HG02885 (cell line): Measurements from ENCODE around the gene B9D1.

Source experiments
- ATAC-seq: cut with Tn5 transposase; IDR thresholded peaks from one replicate; pipeline ENCODE4 v1.9.1; 2021; ENCODE audit warnings: mild to moderate bottlenecking; ENCODE audit not compliant: unreplicated experiment, poor library complexity

The B9D1 gene

DNA sequence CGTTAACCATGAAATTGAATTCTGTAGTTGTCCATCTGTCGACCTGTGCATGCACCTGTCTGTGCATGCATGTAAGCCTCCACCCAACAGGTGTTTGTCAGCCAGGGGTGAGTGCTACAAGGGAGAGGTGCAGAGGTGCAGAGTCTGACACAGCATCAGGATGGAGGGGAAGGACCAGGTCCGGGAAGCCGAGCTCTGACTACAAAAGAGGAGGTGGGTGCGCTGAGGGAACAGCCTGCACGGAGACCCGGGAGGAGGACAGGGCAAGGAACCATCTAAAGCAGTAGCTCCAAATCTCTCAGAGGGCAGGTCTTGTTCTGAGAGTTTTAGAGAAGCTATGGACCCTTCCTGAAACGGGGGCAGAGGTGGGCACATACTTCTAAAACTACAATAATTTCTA lies 54.1 kb downstream of the B9D1 start:
- no peak for ATAC-seq

DNA sequence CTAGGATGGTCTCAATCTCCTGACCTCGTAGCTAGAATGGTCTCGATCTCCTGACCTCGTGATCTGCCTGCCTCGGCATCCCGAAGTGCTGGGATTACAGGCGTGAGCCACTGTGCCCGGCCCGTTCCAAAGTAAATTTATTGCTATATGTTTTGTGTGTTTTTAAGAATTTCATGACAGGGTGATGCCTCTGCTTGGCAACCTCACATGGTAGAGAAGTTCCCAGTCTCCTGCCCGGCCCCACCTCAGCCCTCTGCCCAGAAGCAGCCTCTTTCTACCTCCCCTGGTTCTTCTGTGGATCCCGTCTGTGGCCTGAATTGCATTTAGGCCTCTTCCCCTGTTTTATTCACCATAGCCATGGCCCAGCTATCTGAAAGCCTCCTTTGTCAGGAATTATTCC lies 55.0 kb downstream of the B9D1 start:
- no peak for ATAC-seq

DNA sequence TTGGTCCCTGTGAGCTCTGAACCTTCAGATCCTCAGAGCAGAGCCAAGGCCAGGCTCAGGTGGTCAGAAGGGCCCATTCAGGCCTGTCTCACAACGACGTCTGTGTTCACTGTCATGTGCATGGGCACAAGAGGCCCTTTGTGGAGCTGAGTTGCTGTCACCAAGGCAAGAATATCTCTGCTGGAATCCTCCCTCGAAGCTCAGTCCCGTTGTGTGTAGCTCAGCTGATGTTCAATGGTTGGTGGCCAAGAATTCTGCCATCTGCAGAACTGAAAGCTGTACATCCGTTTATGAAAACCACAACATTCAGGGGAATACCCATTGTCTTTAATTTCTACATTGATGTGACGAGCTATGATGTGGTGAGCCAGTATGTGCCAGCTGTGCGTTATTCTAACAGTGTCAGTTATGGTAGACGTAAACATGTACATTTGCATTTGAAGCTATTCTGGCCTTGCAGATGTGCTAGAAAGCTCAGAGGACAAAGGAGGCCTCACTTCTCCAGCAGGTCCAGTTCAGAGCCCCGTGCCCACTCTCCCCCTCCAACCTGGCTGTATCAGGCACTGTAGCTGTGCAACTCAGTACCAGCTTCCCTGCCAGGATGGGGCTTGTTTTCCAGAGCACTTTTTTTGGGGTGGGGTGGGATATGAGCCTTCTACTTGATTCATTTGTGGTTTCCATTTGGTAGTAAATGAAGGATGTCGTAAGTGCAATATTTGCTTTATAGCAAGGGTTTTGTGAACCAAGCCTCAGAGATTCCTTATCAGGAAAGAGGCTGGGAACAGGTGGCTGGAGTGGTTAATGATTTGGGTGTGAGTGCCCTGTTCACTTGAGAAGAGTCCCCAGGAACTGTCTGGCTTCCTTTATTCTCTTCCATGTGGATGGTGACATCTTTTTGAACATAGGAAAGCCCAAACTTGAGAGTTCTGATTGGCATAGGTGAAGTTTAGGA lies 56.1 kb downstream of the B9D1 start:
- ATAC-seq = peak; percentile 84

DNA sequence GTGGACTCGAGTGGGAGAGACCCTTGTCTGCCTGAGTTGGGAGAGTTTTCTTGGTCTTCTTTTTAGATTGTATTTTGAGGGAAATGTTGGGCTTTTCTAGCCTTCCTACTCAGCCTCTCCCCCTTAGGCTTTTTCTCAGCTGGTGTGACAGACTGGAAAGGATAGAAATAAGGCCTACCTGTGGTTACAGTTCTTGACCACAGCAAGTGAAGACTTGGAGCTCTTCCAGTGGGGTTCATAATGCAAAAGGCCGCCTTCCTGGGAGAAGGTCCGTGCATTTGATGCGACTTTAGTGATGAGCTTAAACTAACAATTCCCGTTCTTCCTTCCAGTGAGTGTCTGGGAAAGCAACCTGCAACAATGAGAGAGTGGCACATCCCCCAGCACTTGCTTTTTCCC lies 56.8 kb downstream of the B9D1 start:
- no peak for ATAC-seq

DNA sequence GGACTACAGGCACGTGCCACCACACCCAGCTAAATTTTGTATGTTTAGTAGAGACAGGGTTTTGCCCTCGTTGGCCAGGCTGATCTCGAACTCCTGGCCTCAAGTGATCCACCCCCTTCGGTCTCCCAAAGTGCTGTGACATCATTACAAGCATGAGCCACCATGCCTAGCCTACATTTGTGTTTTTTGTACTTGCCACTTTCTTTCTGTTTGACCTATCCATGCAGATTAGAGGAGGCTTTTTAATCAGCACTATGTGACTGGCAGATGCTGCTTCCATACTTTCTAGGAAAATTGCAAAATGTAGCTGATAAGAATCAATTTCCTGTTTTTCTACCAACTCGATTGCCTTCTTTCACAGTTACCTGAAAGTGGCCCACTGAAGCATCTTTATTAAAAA lies 57.3 kb downstream of the B9D1 start:
- no peak for ATAC-seq

DNA sequence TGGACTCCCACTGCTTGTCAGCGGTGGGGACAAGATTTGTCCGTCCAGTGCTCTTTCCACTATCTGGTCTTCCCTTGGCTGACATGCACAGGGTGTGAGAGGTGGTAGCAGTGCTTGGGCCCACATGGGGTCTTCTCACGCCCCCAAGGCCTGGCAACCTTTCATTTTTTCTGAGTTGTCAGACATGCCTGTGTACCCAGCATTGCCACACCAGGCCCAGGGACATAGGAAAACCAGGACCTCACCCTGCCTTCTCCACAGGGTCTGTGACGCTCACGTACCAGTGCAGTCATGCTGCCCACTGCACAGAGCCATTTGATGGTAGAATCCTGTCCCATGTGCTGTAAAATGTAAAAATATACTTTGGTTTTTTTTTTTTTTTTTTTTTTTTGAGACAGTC lies 57.8 kb downstream of the B9D1 start:
- no peak for ATAC-seq

DNA sequence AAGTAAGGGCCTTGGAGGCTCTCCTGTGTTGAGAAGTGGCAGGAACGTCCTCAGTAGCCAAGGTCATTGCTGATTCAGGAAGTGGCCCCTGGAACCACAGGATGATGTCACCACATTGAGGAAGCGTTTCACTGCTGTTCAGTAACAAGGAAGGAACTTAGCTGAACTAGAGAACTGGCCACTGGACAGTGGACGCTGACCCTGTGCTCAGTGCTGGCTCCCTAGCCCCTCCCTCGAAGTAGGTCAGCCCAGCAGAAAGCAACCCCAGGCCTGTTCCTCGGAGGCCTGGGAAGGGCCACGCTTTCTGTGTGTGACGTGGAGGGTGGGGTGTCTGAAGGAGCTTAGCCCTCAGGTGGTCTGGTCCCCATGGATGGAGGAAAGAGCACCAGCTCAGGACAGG lies 58.3 kb downstream of the B9D1 start:
- no peak for ATAC-seq

DNA sequence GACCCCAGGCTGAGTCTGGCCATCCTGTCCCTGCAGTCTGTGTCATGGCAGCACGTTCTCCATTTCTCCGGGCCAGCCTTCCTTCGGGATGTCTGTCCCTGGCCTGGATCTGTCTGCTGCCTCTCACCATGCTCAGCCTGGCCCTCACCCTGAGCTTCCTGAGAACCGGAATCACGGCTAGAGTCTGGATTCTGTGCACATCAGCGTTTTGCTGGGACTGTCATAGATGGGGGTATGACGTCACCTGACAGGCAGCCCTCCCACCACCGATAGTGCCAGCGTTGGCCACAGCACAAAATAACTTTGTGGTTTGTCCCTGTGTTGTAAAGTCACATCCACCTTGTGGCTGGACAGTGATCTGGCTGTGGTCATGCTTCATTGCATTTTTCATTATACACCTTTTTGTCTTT lies 59.2 kb downstream of the B9D1 start:
- ATAC-seq = no peak

DNA sequence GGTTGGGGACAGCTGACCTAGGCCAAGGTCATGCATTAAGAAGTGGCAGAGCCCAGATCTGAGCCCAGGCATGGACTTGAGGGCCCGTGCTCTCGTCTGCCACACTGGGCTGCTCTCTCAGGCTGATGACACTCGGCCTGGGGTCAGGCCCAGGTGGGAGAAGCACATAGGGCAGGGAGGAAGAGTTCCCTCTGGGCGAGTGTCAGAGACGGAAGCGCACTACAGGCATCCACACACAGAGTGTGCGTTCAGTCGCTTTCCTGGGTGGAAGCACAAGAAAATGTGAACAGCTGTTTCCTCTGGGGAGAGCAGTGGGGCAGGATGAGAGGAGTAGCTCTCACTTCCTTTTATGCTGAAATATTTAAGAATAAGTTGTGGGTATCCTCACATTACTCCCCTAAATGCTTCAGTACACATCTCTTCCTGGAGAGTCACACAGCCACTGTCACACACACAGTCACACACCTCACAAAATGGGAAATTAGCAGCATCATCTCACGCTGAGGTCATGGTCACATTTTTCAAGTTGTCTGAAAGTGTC lies 59.7 kb downstream of the B9D1 start:
- ATAC-seq = no peak

DNA sequence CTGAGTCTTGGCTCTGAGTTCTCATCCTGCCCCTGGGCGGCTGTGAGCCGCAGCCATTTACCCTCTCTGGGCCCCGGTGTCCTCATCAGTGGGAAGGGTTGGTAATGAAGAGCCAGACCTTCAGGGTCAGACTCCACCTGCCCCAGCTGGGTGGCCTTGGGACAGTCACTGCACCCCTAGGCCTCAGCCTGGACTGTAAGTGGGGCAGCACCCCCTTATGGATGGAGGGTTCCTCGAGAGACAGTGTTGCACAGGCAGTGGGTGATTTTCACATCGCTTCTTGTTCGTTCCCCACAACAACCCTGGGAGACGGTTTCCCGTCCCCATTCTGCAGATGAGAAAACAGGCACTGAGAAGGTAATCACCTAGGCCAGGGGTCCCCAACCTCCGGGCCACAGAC lies 60.5 kb downstream of the B9D1 start:
- ATAC-seq = no peak

DNA sequence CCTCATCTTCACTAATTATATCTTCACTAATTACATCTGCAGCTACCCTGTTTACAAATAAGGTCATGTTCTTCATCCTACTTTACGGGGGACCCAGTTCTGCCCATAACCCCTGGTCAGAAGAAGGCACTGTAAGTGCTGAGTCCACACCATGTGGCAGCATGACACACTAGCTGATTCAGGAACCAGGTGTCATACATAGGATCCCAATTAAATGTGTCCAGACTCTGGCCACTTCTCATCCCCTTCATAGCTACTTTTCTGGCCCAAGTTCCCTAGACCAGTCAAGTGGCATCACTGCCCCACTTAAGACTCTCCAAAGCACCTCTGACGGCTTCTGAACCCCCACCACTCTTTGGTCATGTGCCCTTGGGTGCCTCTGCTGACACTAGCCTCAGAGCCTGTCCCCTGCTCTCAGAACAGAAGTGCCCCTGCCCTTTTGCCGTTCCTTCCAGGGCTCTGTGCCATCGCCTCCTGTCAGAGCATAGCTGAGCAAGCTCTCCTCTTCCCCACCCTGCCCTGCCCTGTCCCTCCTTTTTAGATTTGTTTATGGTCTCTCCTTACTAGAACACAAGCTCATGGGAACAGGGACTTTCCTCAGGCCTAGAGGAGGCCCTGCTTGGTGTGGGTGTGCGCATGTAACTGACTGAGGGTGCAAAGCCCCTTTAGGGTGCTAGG lies 61.1 kb downstream of the B9D1 start:
- ATAC-seq = no peak

DNA sequence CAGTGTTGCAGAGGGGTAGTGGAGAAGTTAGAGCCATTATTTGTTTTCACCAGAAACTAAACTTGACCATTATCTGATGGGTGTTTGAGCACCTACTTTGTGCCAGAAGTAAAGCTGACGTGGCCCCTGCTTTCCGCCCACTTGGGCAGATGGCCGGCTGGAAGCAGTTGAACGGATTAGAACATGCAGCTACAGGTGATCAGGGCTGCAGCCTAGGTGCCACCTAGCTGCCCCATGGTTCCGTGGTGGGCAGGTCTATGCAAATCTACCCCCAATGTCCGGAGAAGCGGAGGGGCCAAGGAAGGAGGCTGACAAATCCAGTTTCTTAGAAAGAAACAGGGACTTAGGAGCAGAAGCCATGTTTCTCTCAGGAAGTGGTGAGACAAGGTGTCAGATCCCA lies 62.7 kb downstream of the B9D1 start:
- ATAC-seq = no peak

DNA sequence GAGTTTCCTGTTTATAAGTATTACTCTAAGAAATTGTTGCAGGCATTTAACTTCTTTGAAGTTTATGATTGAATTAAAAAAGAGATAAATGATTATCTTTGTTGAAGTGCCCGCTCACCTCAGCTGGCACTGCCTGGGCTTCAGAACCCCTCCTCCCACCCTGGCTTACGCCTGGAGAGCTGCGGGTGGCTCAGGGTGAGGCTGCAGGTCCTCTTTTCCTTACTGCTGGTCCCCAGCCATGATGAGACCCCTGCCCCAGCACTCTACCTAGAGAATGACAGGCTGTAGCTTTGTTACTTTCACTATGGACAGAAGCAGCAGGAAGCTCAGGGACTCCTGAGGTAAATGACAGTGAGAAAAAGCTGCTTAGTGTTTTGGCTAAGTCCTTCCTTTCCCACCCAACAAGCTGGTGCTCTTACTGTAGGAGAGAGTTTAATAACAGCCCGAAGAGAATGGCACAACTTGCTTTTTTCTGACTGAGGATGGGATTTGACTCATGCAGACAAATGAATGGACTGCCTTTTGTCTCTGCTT lies 63.2 kb downstream of the B9D1 start:
- no peak for ATAC-seq

DNA sequence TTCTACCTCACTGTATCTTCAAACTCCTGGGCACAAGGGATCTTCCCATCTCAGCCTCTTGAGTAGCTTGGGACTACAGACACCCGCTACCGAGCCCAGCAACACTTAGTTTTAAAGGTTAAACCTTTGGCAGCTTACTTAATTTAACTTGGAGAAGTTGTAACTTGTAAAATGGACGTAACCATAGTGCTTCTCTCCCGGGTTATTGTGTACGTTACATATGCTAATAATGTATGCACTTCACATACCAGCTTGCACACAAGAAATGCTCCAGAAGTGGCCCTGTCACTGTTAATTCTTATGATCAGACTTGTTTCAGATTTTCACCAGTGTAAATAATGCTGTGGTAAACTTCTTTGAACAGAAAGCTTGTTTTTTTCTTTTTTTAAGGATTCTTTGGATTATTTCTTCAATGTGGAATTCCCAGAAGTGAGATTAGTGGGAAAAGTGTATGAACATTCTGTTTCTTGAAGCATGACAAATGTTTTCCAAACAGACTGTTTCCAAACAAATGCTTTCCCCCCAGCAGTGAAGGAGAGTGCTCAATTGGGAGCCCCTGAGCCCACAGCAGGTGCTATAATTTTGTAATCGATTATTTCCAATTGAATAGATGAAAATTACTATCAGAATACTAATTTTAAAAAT lies 63.8 kb downstream of the B9D1 start:
- no peak for ATAC-seq

DNA sequence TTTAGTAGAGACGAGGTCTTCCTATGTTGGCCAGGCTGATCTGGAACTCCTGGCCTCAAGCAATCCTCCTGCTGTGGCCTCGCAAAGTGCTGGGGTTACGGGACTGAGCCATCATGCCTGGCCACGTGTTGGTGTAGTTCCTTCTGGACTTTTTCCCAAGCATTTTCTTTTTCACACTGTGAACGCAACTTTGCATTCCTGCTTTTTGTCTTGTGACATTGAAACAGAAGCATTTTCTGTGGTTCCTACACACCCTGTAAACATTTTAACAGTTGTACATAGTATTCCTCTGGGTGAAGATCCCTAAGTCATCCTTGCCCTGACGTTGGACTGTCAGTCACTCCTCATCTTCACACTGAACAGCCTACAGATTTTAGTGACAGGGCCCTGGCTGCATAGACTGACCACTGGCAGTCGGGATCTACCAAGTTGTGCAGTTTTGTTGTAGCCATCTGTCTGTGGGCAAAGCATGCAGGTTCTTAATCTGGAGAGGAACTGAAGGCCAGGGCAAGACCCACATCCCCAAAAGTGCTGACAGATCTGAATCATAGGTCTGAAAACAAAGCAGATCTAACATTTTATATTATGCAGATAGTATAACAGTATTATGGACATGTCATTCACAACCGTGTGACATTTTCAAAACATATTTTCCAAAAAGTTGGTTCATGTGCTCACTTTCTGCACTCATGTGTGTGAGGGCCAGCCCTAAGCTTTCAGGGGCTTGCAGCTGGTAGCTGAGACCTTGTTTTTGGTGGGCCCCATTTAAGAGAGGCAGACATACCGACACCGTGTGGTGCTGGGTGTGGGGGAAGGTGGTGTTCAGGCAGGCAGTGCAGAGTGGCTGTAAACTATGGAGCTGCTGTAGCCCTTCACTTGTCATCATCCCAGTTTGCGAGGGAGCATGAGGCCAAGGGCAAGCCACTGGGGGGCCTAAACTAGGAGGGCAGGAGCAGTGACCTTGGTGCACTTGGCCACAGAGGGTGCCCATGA lies 65.4 kb downstream of the B9D1 start:
- ATAC-seq = no peak

DNA sequence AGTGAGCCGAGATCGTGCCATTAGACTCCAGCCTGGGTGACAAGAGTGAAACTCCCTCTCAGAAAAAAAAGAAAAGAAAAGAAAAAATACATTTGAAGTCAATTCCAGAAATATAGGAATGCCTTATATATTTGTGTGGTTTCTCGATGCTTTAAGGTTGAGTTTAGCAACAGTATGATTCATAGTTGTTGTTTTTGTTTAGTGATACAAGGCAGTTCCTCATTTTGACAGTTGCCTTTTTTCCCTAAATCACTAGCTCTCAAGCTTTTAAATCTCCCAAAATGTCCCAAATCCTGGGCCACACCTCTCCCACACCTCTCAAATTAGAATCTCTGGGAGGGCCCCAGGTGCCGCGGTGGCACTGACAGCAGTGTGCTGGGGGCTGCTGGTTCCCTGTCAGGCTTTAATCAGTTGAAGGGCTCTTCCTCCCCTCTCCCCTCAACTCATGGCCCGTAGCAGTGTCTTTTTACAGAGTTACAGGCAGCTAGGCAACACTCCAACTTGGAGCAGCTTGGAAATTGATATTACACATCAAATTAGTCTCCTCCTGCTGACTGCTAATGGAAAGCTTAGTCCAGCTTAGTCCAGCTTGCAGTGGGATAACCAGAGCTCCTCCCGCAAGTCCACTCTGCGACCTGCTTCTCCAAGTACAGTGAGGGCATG lies 66.9 kb downstream of the B9D1 start:
- ATAC-seq = no peak

DNA sequence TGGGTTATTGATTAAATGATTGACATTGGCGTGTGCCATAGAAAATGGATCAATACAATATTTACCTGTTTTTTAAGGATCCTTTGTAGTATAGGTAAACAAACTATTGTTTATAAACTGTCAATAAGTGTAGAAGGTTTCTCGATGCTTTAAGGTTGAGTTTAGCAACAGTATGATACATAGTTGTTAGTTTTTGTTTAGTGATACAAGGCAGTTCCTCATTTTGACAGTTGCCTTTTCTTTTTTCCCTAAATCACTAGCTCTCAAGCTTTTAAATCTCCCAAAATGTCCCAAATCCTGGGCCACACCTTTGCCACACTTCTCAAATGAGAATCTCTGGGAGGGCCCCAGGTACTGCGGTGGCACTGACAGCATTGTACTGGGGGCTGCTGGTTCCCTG lies 68.1 kb downstream of the B9D1 start:
- ATAC-seq = no peak
